Fibroblast of mammary gland (primary cell): ENCODE results near the gene LRATD1.

ENCODE experiments used
- DNase-seq: peaks from one replicate; pipeline ENCODE4 v3.0.0-alpha.2; 2010; ENCODE audit warnings: low read depth
- H3K4me3 ChIP-seq: 2 replicates; pipeline ENCODE4 v1.5.1; 2011; ENCODE audit warnings: low read depth, mild to moderate bottlenecking, low read length, moderate library complexity; ENCODE audit not compliant: control insufficient read depth
- CTCF ChIP-seq: conservative IDR thresholded peaks from 2 replicates; pipeline ENCODE4 v1.5.1; 2011; ENCODE audit warnings: low read depth, low read length, inconsistent platforms; ENCODE audit not compliant: control insufficient read depth, insufficient read depth

The LRATD1 gene

DNA sequence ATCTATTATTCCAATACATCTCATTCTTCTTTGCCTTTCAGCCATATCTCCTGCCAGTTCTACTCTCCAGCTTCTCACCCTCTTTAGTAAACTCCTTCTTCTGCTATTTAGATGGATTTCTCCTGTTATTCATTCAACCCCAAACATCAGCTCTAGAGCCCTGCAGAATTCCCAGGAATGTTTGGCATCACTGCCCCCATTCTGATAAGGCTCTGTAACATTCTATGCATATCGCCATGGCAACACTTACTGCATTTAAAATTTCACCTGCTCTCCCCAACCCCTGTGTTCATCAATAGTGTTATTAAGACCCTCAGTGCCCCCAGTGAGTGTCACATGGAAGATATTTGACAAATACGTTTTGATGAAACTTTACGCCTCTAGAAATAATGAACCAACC lies 28.6 kb downstream of the LRATD1 start:
- H3K4me3 ChIP-seq = no peak overlapping the region
- no peak for DNase-seq
- no peak for TF ChIP-seq CTCF

DNA sequence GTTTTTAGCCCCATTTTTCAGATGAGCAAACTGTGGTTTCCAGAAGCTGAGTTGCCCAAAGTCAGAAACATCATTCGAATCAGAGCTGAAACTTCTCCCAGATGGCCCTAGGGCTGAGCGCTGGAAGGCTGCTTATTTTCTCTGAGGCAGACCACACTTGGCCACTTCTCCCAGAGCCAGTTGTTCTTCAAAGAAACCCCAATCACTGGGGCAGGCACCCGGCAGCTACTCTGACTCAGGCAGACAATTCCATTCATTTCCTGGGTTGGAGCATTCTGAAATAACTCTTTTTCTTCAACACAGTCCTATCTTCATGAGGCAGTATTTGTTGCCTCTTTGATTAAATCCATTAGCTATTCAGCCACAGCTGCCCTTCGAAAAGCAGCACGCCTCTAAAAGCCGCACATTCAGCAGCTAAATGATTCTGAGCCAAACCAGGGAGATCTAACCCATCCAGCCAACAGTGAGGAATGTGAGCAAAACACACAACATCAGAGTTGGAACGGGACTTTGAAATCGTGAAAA lies 40.9 kb downstream of the LRATD1 start:
- no peak for TF ChIP-seq CTCF
- H3K4me3 ChIP-seq = no peak overlapping the region
- DNase-seq = peak; percentile 1

DNA sequence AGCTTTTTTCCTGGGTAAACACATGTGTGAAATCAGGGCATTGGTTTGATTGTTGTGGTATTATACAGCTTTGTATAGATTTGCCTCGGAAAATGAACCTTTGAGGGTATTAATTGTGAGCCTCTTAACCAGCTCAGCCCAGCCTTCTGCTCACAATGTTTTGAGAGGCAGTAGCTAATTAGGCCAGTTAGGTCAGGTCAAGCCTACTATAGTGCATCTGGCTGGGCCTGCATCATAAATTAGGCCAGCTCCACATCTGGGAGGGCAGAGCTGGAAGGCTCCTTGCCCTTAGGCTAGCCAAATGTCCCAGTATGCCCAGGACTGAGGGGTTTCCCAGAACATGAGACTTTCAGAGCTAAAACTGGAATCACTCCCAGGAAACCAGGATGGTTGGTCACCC lies 43.0 kb downstream of the LRATD1 start:
- H3K4me3 ChIP-seq = no peak overlapping the region
- no peak for DNase-seq
- TF ChIP-seq CTCF = no peak

DNA sequence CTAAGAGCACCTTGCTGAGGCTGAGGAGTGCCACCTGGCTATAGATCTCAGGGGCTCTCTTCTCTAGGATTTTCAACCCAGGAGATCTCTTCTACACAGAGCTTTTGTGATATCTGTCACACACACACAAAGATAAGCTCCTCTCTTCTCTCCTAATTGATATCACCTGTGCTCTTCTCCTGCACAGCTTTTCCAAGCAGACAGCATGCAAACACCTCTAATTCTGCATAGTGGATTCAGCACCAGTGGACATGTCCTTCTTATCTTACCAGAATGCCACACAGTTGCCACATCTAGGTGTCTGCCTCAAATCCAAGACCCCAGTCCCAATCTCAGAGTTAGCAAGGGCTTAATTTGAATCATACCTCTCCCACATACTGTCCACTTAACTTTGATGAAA lies 43.9 kb downstream of the LRATD1 start:
- H3K4me3 ChIP-seq = no peak overlapping the region
- no peak for DNase-seq
- no peak for TF ChIP-seq CTCF

DNA sequence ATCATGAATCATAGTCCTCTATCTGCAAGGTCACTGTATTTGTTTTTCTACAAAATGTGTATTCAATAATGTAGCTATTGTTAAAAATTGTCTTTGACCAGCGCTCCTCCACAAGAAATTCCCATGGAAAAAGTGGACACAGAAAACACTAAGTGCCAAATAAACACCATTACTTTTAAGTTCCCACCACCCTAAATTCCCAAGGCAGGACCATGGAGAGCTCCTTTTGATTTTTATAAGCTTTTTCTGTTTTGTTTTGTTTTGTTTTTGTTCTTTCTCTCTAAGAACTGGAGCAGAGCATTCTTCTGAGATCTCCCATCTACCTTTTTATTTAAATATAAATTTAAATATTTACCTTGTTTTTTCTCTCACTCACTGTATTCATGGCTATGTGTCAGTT lies 44.5 kb downstream of the LRATD1 start:
- no peak for TF ChIP-seq CTCF
- H3K4me3 ChIP-seq = no peak overlapping the region
- peak; percentile 7 for DNase-seq

DNA sequence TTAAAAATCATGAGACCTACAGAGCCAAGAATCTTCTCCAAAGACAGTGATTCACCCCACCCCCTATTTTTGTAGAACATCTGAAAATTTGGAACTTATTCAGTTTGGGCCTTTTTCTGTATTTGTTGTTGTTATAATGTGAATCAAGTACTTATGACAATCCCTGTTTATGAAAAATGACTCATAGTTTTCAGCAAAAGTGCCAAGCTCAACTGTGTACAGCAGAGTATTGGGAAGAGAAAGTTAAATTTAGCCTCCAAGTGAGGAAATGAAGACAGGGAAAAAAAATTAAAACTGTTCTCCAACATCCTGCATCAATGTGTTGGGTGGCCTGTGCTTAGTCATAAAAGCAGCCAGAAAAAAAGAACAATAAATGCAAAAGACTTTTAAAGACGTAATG lies 46.2 kb downstream of the LRATD1 start:
- DNase-seq = peak; percentile 74
- no peak overlapping the region for H3K4me3 ChIP-seq
- TF ChIP-seq CTCF = no peak

DNA sequence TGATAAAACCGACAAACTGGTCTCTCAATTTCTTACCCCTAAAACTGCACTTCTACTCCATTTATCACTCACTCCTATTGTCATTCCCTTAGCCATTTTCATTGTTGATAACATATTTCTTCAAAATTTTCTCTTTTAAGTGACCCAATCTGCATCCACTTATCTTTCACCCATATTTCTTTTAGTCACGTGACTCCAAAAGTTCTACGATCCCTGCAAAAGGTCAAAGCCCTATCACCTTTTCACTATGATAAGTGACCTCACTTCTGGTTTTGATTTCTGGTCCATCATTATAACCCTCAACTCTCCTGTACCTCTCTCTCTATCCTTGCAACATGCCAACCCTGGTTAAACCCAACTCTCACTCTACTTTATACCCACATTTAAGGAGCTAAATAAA lies 49.1 kb downstream of the LRATD1 start:
- no peak for DNase-seq
- TF ChIP-seq CTCF = no peak
- no peak overlapping the region for H3K4me3 ChIP-seq
